OCI-LY1 (cell line): ENCODE measurements around the gene NABP2.

Experiments
- EZH2 ChIP-seq: fragments of 200-600 bp; sonication (generic), shearing (Covaris generic); IDR thresholded peaks from 2 replicates; pipeline ENCODE4 v1.8.0; 2017; ENCODE audit warnings: borderline replicate concordance, mixed run types, mild to moderate bottlenecking, antibody characterized with exemption, low read length, moderate library complexity, mixed read lengths
- TF ChIP-seq, protein P1 (sequence below): fragments of 200-600 bp; sonication (generic), shearing (Covaris generic); IDR thresholded peaks from 2 replicates; pipeline ENCODE4 v1.5.1; 2017; ENCODE audit warnings: mild to moderate bottlenecking, antibody characterized with exemption, low read length, moderate library complexity, mixed read lengths

GRCh38 chr12:56221232-56221756 lies 2.8 kb upstream of the NABP2 start:
- no peak for TF ChIP-seq EZH2
- TF ChIP-seq, protein P1, sequence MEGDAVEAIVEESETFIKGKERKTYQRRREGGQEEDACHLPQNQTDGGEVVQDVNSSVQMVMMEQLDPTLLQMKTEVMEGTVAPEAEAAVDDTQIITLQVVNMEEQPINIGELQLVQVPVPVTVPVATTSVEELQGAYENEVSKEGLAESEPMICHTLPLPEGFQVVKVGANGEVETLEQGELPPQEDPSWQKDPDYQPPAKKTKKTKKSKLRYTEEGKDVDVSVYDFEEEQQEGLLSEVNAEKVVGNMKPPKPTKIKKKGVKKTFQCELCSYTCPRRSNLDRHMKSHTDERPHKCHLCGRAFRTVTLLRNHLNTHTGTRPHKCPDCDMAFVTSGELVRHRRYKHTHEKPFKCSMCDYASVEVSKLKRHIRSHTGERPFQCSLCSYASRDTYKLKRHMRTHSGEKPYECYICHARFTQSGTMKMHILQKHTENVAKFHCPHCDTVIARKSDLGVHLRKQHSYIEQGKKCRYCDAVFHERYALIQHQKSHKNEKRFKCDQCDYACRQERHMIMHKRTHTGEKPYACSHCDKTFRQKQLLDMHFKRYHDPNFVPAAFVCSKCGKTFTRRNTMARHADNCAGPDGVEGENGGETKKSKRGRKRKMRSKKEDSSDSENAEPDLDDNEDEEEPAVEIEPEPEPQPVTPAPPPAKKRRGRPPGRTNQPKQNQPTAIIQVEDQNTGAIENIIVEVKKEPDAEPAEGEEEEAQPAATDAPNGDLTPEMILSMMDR: no peak
